ENCODE results near the gene BROX. TPM values are rescaled to one million over a fixed set of nuclear protein-coding genes. Genes with fewer than 3 reads are reported as not detected.
"Not testable (repeated sequence)": the region's sequence is repeated elsewhere in the genome, so short reads cannot be mapped to it uniquely, and the experiment has no call there.

BROX gene
- polyA plus RNA-seq, 2 of the 4 experiments (the other 2 are of a cell fraction) = 9.9 to 20.1 TPM

DNA sequence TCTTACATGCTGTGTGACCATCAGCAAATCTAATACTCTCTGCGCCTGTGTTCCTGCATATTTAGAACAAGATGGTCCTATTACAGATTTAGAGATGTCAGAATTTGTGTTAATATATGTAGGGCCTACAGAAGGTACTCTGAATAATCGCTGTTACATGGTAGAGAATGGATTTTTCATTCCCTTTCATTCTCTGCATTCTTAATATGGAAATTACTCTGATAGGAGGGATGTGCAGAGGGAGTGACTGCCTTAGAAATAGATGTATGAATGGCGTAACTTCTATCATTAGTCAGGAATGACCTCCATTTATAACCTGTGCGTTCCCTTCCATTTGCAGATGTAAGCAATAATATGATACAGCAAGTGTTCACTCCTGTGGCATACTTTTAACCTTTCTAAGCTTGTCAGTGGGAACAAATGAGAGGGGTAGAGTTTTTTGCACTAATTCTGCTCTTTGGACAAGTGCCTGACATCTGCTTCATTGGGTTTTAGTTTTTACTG lies 48.9 kb upstream of the BROX start:
- Histone ChIP-seq H3K27ac (no peak overlapping the region), H3K4me3 (no peak overlapping the region), H3K9me3 (no peaks in the 10 kb centered on the region), H3K4me1 (no peaks in the 10 kb centered on the region), H3K4me2 (no peak overlapping the region)
- POLR2A ChIA-PET = no interaction called here
- TF ChIP-seq KDM1A (IDR thresholded peaks at IDR 0.05; ENCODE audit: low read depth) (no peak), FOSL2 (IDR thresholded peaks at IDR 0.05) (no peak), FOSL2 (CRISPR knock-in tag; IDR thresholded peaks at IDR 0.05) (no peak), HOXB13 (CRISPR knock-in tag; IDR thresholded peaks at IDR 0.05; ENCODE audit: low read depth) (no peak), POLR2A (IDR thresholded peaks at IDR 0.05; ENCODE audit: low read length) (no peak), SMC3 (IDR thresholded peaks at IDR 0.05) (no peak), HOXA7 (CRISPR knock-in tag; IDR thresholded peaks at IDR 0.05) (no peak), FOXS1 (CRISPR knock-in tag; IDR thresholded peaks at IDR 0.05) (no peak), POLR2AphosphoS2 (conservative IDR thresholded peaks at IDR 0.05; ENCODE audit: low read length) (no peak), NFE2L2 (conservative IDR thresholded peaks at IDR 0.05; ENCODE audit: low read length) (no peak), KDM5A (IDR thresholded peaks at IDR 0.05) (no peak), EHMT2 (IDR thresholded peaks at IDR 0.05; ENCODE audit: low read depth) (no peak), GATA3 (IDR thresholded peaks at IDR 0.05; ENCODE audit: borderline replicate concordance) (no peak), CHD4 (IDR thresholded peaks at IDR 0.05; ENCODE audit: borderline replicate concordance) (no peak), NPAS2 (CRISPR knock-in tag; IDR thresholded peaks at IDR 0.05; ENCODE audit: borderline replicate concordance) (no peak), FOSB (CRISPR knock-in tag; IDR thresholded peaks at IDR 0.05) (no peak)
- TF ChIP-seq, protein P1, sequence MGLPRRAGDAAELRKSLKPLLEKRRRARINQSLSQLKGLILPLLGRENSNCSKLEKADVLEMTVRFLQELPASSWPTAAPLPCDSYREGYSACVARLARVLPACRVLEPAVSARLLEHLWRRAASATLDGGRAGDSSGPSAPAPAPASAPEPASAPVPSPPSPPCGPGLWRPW (IDR thresholded peaks at IDR 0.05) = no peak
- TF ChIP-seq, protein P2, sequence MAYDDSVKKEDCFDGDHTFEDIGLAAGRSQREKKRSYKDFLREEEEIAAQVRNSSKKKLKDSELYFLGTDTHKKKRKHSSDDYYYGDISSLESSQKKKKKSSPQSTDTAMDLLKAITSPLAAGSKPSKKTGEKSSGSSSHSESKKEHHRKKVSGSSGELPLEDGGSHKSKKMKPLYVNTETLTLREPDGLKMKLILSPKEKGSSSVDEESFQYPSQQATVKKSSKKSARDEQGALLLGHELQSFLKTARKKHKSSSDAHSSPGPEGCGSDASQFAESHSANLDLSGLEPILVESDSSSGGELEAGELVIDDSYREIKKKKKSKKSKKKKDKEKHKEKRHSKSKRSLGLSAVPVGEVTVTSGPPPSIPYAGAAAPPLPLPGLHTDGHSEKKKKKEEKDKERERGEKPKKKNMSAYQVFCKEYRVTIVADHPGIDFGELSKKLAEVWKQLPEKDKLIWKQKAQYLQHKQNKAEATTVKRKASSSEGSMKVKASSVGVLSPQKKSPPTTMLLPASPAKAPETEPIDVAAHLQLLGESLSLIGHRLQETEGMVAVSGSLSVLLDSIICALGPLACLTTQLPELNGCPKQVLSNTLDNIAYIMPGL (CRISPR knock-in tag; IDR thresholded peaks at IDR 0.05; ENCODE audit: borderline replicate concordance) = no peak
- TF ChIP-seq, protein P3, sequence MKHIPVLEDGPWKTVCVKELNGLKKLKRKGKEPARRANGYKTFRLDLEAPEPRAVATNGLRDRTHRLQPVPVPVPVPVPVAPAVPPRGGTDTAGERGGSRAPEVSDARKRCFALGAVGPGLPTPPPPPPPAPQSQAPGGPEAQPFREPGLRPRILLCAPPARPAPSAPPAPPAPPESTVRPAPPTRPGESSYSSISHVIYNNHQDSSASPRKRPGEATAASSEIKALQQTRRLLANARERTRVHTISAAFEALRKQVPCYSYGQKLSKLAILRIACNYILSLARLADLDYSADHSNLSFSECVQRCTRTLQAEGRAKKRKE (CRISPR knock-in tag; IDR thresholded peaks at IDR 0.05; ENCODE audit: low read depth) = no peak
- CTCF ChIA-PET = no interaction called here
- no peak for FAIRE-seq
- 89% methylated on average over 4 of the region's 4 CpGs for WGBS (ENCODE audit: missing lambda C conversion rate)
- DNase-seq (ENCODE audit: low read depth in 1 of 2, low spot score in 1 of 2) = no peak
- no peak for ATAC-seq

DNA sequence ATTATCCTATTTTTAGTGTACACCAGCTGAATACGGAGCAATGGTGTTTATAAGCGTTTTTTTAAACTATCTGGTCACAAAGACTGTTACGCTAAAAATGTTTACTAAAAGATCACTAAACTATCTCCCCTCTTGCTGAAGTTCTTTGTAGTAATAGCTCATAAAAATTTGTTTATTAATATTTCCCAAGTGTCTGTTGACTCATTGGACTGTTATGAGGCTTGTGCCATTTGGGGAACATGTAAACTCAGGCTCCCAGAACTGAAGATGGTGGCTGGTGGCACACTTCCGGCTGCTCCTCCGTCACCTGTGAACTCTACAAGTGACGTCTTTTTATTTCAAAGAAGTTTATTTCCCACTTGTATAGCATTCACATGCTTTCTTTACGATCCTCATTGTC lies 46.4 kb upstream of the BROX start:
- POLR2A ChIA-PET = no interaction called here

DNA sequence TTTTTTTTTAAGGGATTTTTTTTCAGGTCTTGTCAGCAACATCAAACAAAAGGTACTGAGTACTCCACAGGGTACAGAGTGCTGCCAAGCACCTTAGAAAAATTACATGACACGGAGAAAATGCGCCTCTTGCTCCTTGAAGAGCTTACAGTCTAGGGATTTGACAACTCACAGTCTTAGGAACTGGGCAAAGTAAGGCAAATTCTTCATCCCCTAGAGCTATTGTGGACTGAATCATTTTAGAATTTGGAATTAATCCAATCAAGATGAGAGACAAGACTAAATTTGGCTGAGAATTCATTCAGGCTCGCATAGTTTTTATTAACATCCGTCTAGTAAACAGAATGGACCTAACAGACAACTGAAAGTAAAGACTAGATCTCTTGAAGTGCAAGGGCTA lies 44.2 kb upstream of the BROX start:
- FAIRE-seq; H3K4me3 ChIP-seq; H3K9me3 ChIP-seq; ATAC-seq; POLR2A ChIA-PET; DNase-seq (ENCODE audit: low read depth in 1 of 2, low spot score in 1 of 2); H3K4me1 ChIP-seq; H3K27ac ChIP-seq; CTCF ChIA-PET; H3K4me2 ChIP-seq: not testable (repeated sequence)
- WGBS (ENCODE audit: missing lambda C conversion rate) = no CpG with 5 or more reads among the region's 4 CpGs

More for the DNA sequence above, 46.4 kb upstream of the BROX start:
- TF ChIP-seq EP300 (IDR thresholded peaks at IDR 0.05) (no peak), KDM5A (IDR thresholded peaks at IDR 0.05) (no peak), CEBPB (IDR thresholded peaks at IDR 0.05) (no peak), HDAC2 (IDR thresholded peaks at IDR 0.05) (no peak), POLR2AphosphoS2 (conservative IDR thresholded peaks at IDR 0.05; ENCODE audit: low read length) (no peak)
- TF ChIP-seq, protein P4, sequence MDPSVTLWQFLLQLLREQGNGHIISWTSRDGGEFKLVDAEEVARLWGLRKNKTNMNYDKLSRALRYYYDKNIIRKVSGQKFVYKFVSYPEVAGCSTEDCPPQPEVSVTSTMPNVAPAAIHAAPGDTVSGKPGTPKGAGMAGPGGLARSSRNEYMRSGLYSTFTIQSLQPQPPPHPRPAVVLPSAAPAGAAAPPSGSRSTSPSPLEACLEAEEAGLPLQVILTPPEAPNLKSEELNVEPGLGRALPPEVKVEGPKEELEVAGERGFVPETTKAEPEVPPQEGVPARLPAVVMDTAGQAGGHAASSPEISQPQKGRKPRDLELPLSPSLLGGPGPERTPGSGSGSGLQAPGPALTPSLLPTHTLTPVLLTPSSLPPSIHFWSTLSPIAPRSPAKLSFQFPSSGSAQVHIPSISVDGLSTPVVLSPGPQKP (IDR thresholded peaks at IDR 0.05; ENCODE audit: low read depth, low read length) = no peak
- TF ChIP-seq, protein P5, sequence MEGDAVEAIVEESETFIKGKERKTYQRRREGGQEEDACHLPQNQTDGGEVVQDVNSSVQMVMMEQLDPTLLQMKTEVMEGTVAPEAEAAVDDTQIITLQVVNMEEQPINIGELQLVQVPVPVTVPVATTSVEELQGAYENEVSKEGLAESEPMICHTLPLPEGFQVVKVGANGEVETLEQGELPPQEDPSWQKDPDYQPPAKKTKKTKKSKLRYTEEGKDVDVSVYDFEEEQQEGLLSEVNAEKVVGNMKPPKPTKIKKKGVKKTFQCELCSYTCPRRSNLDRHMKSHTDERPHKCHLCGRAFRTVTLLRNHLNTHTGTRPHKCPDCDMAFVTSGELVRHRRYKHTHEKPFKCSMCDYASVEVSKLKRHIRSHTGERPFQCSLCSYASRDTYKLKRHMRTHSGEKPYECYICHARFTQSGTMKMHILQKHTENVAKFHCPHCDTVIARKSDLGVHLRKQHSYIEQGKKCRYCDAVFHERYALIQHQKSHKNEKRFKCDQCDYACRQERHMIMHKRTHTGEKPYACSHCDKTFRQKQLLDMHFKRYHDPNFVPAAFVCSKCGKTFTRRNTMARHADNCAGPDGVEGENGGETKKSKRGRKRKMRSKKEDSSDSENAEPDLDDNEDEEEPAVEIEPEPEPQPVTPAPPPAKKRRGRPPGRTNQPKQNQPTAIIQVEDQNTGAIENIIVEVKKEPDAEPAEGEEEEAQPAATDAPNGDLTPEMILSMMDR (IDR thresholded peaks at IDR 0.05) = no peak
- TF ChIP-seq, protein P6, sequence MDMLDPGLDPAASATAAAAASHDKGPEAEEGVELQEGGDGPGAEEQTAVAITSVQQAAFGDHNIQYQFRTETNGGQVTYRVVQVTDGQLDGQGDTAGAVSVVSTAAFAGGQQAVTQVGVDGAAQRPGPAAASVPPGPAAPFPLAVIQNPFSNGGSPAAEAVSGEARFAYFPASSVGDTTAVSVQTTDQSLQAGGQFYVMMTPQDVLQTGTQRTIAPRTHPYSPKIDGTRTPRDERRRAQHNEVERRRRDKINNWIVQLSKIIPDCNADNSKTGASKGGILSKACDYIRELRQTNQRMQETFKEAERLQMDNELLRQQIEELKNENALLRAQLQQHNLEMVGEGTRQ (IDR thresholded peaks at IDR 0.05) = no peak
- TF ChIP-seq, protein P7, sequence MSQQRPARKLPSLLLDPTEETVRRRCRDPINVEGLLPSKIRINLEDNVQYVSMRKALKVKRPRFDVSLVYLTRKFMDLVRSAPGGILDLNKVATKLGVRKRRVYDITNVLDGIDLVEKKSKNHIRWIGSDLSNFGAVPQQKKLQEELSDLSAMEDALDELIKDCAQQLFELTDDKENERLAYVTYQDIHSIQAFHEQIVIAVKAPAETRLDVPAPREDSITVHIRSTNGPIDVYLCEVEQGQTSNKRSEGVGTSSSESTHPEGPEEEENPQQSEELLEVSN (IDR thresholded peaks at IDR 0.05; ENCODE audit: borderline replicate concordance, low read depth) = no peak
- no peak overlapping the region for H3K4me3 ChIP-seq
- WGBS (ENCODE audit: missing lambda C conversion rate) = 90% methylated on average over 7 of the region's 7 CpGs
- H3K4me1 ChIP-seq = no peaks in the 10 kb centered on the region
- no peak for FAIRE-seq
- CTCF ChIA-PET = no interaction called here
- H3K4me2 ChIP-seq = no peak overlapping the region
- no peak for DNase-seq (ENCODE audit: low read depth in 1 of 2, low spot score in 1 of 2)
- ATAC-seq = no peak
- H3K27ac ChIP-seq = no peak overlapping the region
- H3K9me3 ChIP-seq = no peaks in the 10 kb centered on the region

DNA sequence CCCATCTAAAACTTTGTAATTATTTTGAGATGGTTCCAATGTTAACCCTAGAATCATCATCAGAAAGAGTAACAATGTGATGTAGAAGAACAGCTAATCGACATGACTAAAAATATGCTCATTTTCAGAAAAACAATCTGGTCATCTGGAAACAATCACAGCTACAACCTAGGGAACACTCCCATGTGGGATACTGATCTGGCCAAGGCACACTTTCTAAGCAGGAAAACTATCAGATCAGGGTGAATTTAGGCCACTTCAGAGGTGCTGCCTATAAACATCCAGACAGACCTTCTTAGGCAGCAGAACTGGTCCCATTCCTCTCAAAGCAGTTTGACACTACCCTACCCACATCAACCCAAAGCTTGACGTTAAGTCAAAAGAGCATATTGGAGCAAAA lies 43.3 kb upstream of the BROX start:
- DNase-seq (ENCODE audit: low read depth in 1 of 2, low spot score in 1 of 2); H3K4me1 ChIP-seq; H3K27ac ChIP-seq; H3K4me3 ChIP-seq; FAIRE-seq; H3K9me3 ChIP-seq; POLR2A ChIA-PET; ATAC-seq; H3K4me2 ChIP-seq; CTCF ChIA-PET: not testable (repeated sequence)
- WGBS (ENCODE audit: missing lambda C conversion rate) = 90% methylated on average over 1 of the region's 2 CpGs
